Duodenal mucosa (tissue), 2 donors: ENCODE data around the gene PRKD2.

ENCODE experiments used
- H3K27ac ChIP-seq: one replicate; pipeline ENCODE4 v1.7.0; 2013; ENCODE audit warnings: low read depth, low read length
- H3K27me3 ChIP-seq, 2 donors: one replicate each; pipeline ENCODE4 v1.7.0; 2013; ENCODE audit warnings: low read length in 2 of 2, control low read depth in 1 of 2; ENCODE audit not compliant: insufficient read depth in 2 of 2, control insufficient read depth in 1 of 2
- H3K36me3 ChIP-seq, 2 donors: one replicate each; pipeline ENCODE4 v1.7.0; 2013; ENCODE audit warnings: low read length in 2 of 2, control low read depth in 1 of 2; ENCODE audit not compliant: insufficient read depth in 2 of 2, control insufficient read depth in 1 of 2
- H3K4me1 ChIP-seq, 2 donors: one replicate each; pipeline ENCODE4 v1.7.0; 2013; ENCODE audit warnings: low read length in 2 of 2, control low read depth in 1 of 2; ENCODE audit not compliant: insufficient read depth in 2 of 2, control insufficient read depth in 1 of 2
- H3K4me3 ChIP-seq, 2 donors: one replicate each; pipeline ENCODE4 v1.7.0; 2013; ENCODE audit warnings: low read length in 2 of 2, low read depth in 1 of 2
- H3K9ac ChIP-seq, 2 donors: one replicate each; pipeline ENCODE4 v1.7.0; 2013; ENCODE audit warnings: low read length in 2 of 2, low read depth in 1 of 2
- H3K9me3 ChIP-seq, 2 donors: one replicate each; pipeline ENCODE4 v1.7.0; 2013; ENCODE audit warnings: low read length in 2 of 2, control low read depth in 1 of 2; ENCODE audit not compliant: control insufficient read depth in 1 of 2

PRKD2 gene

GRCh38 chr19:46648961-46649960 is 67.7 kb downstream of the PRKD2 start:
- Histone ChIP-seq H3K9ac (no peak overlapping the region), H3K4me1 (no peaks in the 10 kb centered on the region), H3K27ac (no peak overlapping the region), H3K27me3 (peaks cover 15 to 24% of the 10 kb centered on the region in 2 donors), H3K9me3 (no peaks in the 10 kb centered on the region), H3K4me3 (no peak overlapping the region), H3K36me3 (no peaks in the 10 kb centered on the region)

GRCh38 chr19:46648060-46648960 is 68.6 kb downstream of the PRKD2 start:
- Histone ChIP-seq H3K36me3 (no peaks in the 10 kb centered on the region), H3K4me3 (no peak overlapping the region), H3K9me3 (no peaks in the 10 kb centered on the region), H3K27me3 (peaks cover 15 to 24% of the 10 kb centered on the region in 2 donors), H3K27ac (no peak overlapping the region), H3K9ac (no peak overlapping the region), H3K4me1 (no peaks in the 10 kb centered on the region)

DNA sequence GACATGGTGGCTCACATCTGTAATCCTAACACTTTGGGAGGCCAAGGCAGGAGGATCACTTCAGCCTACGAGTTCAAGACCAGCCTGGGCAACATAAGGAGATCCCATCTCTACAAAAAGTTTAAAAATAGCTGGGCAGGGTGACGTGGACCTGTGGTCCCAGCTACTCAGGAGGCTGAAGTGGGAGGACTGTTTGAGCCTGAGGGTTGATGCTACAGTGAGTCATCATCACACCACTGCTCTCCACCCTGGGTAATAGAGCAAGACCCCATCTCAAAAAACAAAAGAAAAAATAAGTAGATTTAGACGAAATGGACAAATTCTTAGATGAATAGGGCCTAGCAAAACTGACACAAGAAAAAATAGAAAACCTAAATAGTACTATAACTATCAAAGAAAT is 70.5 kb downstream of the PRKD2 start:
- H3K27ac ChIP-seq: no peak overlapping the region
- H3K27me3 ChIP-seq: peaks cover 11 to 25% of the 10 kb centered on the region in 2 donors
- no peaks in the 10 kb centered on the region for H3K36me3 ChIP-seq
- no peak overlapping the region for H3K9ac ChIP-seq
- H3K4me3 ChIP-seq: no peak overlapping the region
- H3K9me3 ChIP-seq: no peaks in the 10 kb centered on the region
- H3K4me1 ChIP-seq: no peaks in the 10 kb centered on the region

- Histone ChIP-seq H3K9ac (no peak overlapping the region), H3K9me3 (no peaks in the 10 kb centered on the region), H3K4me1 (peaks cover 1 to 2% of the 10 kb centered on the region in 2 donors), H3K27ac (no peak overlapping the region), H3K27me3 (peaks cover 16 to 28% of the 10 kb centered on the region in 2 donors), H3K4me3 (no peak overlapping the region), H3K36me3 (no peaks in the 10 kb centered on the region)
Measured at GRCh38 chr19:46644720-46645119, 72.2 kb downstream of the PRKD2 start.

DNA sequence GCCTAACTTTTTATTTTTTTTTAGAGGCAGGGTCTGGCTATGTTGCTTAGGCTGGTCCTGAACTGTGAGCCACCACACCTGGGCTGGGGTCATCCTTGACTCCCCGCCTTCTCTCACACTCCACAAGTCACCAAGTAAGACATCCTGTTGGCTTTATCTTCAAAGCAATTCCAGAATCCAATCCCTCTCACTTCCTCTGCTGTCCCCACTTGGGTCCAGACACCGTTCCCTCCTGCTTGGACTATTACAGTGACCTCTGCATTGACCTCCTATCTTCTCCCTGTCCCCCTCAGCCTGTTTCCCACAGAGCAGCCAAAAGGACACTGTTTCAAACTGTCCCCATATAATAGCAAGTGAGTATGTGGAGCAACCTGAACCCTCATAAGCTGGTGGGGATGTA is 76.3 kb downstream of the PRKD2 start:
- no peak overlapping the region for H3K4me3 ChIP-seq
- peaks cover 7 to 19% of the 10 kb centered on the region in 2 donors for H3K4me1 ChIP-seq
- no peaks in the 10 kb centered on the region for H3K9me3 ChIP-seq
- H3K36me3 ChIP-seq: no peaks in the 10 kb centered on the region
- no peak overlapping the region for H3K27ac ChIP-seq
- H3K9ac ChIP-seq: no peak overlapping the region
- peaks cover 32 to 36% of the 10 kb centered on the region in 2 donors for H3K27me3 ChIP-seq

DNA sequence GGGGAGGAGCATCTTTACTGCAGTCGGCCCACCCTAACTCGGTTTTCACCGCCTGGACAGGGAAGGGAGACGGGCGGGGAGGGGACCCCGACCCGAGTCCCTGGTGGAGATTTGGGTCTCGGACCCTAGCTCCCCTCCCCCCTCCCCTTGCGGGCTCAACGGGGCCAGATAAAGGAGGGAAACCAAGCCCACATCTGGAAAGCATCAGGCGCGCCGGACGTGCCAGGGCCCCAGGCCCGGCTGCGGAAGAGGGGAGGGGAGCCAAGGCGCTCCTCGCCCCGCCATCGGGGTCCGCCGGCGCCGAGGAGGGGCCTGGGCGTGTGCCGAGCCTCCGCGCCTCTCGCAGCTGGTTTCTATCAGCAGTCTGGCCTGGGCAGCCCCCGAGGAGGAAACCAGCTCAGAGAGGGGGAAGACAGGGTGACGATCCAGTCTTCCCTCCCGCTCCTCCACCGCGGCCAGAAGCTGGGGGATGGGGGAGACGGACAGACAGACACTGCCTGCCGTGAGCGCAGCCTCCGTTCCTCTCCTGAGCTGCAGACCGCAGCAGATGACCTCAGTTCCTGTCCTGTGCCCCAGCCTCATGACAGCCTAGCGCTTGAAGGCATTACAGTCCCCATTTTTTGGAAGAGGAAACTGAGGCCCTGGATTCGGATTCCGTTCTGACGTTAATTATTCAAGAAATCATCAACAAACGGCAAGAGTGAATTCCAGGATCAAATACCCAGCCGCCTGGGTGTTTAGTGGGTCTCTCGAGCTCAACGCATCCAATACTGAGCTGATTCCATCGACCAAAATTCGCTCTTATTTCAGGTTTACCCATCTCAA is 77.3 kb downstream of the PRKD2 start:
- Histone ChIP-seq H3K9me3 (no peaks in the 10 kb centered on the region), H3K9ac (peak overlapping the region in 1 of 2 donors; percentile 44), H3K27ac (peak overlapping the region; percentile 20), H3K27me3 (peaks cover 32 to 39% of the 10 kb centered on the region in 2 donors), H3K4me1 (peaks cover 9 to 19% of the 10 kb centered on the region in 2 donors), H3K36me3 (no peaks in the 10 kb centered on the region), H3K4me3 (peak overlapping the region; percentile 42 to 49)

DNA sequence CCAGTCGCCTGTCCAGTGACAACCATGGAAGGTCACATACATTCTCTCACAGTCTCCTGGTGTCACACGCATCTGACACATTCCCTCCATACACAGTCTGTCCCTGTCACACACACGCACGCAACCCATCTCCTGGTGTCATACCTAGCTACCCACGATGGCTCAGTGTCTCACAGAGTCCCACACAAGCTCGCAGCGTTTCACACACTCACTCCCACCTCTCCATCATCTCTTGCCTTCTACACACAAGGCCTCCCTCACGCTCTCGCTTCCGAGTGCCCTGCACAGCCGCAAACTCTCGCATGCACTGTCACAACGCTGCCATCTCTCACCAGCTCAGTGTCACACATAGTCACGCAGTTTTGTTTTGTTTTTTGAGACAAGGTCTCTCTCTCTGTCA is 79.7 kb downstream of the PRKD2 start:
- Histone ChIP-seq H3K36me3 (no peaks in the 10 kb centered on the region), H3K4me1 (peaks cover 22 to 28% of the 10 kb centered on the region in 2 donors), H3K9me3 (no peaks in the 10 kb centered on the region), H3K27ac (no peak overlapping the region), H3K9ac (no peak overlapping the region), H3K27me3 (peaks cover 43 to 47% of the 10 kb centered on the region in 2 donors), H3K4me3 (no peak overlapping the region)

DNA sequence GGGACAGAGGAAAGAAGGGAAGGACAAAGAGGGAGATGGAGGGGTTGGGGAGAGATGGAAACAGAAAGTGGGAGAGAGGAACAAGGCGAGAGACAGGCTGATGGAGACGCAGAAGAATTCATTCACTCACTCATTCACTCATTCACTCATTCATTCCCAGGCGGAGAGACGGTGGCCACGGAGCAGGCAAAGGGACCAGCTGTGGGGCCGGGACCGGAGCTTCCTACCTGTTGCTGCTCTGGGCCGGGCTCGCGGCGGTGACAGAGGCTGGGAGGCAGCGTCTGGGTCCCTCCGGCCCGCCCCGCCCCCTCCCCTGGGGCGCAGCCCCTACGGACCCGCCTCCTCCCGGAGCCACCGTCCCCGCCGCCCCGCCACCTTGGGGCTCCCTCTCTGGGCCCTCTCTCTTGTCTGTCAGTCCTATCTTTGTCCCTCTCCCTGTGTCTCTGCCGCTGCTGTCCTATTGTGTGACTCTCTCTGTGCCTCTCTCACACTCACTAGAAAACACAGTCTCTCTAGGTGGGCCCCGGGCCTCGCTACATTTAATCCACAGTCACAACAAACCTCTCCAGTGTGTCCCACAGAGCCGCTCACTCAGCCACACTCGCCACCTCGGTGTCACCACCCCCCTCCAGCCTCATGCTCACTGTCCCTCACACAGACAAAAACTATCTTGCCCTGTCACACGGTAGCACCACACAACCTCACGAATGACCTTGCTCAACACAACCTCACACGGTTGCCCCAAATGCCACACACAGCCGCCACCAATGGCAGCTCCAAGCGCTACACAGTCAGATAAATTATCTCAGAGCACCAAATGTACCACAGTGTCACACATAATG is 80.8 kb downstream of the PRKD2 start, which contains the start of gene GNG8:
Gene GNG8 (minus strand): TSS at position 283 of the 842 bp plus-strand sequence. CDS start 1,520 bp downstream, outside the sequence.
- Histone ChIP-seq H3K9ac (no peak within 1 kb of the TSS), H3K36me3 (no peaks in the 10 kb centered on the region), H3K4me3 (no peak within 1 kb of the TSS), H3K4me1 (peaks cover 22 to 28% of the 10 kb centered on the region in 2 donors), H3K9me3 (no peaks in the 10 kb centered on the region), H3K27ac (no peak within 1 kb of the TSS), H3K27me3 (peaks cover 50% of the 10 kb centered on the region in 2 donors)
